Endothelial cell of umbilical vein (primary cell): ENCODE results near the gene COL23A1. TPM values are rescaled to one million over a fixed set of nuclear protein-coding genes. Genes with fewer than 3 reads are reported as not detected.

Experiments used
- BruUV-seq: library from RNA; stranded (reverse); fragments of 400-500 nt; replicated peaks from 2 replicates; lab custom pipeline; 2021; lab: Mats Ljungman, UMichigan
- CTCF ChIA-PET: fragments of 300-600, 350-600 bp; sonication (Branson Sonifier 250); formaldehyde crosslinking; loops from one replicate; lab custom pipeline; 2021; ENCODE audit warnings: antibody characterized with exemption, inconsistent platforms; lab: Charles Lee
- POLR2A ChIA-PET: fragments of 300-600, 350-600 bp; sonication (Branson Sonifier 250); formaldehyde crosslinking; loops from one replicate; lab custom pipeline; 2021; ENCODE audit warnings: antibody characterized with exemption, inconsistent platforms; lab: Charles Lee
- DNase-seq: peaks from one replicate; pipeline ENCODE4 v3.0.0-alpha.2; 2011; ENCODE audit warnings: low read depth, low spot score
- FAIRE-seq: peaks from 2 replicates; lab custom pipeline; 2011; peaks lifted over from hg19 to GRCh38; lab: Jason Lieb, UNC
- H2AFZ ChIP-seq: 2 replicates; pipeline ENCODE4 v1.6.0; 2012; ENCODE audit warnings: low read depth, low read length, control low read depth, inconsistent platforms
- H3K27ac ChIP-seq: 2 replicates; pipeline ENCODE4 v1.5.1; 2011; ENCODE audit warnings: low read depth, mild to moderate bottlenecking, control low read depth, low read length, moderate library complexity; ENCODE audit not compliant: insufficient read depth
- H3K27me3 ChIP-seq, 2 experiments: 2 replicates each; pipeline versions ENCODE4 v1.6.0 to v1.6.1; 2011; ENCODE audit warnings: low read length in 2 of 2, mixed read lengths in 1 of 2; ENCODE audit not compliant: control insufficient read depth in 2 of 2, insufficient read depth in 2 of 2
- H3K36me3 ChIP-seq, 2 experiments: 2 replicates in 1 of 2; 3 replicates in 1 of 2; pipeline ENCODE4 v1.5.1; 2011; ENCODE audit warnings: low read length in 2 of 2, mild to moderate bottlenecking in 1 of 2, moderate library complexity in 1 of 2; ENCODE audit not compliant: control insufficient read depth in 2 of 2, insufficient read depth in 2 of 2; ENCODE audit errors: extremely low read depth in 1 of 2
- H3K4me1 ChIP-seq: 3 replicates; pipeline ENCODE4 v1.5.1; 2011; ENCODE audit warnings: mild to moderate bottlenecking, low read length; ENCODE audit not compliant: control insufficient read depth, insufficient read depth; ENCODE audit errors: extremely low read depth
- H3K4me2 ChIP-seq: 2 replicates; pipeline ENCODE4 v1.6.1; 2011; ENCODE audit warnings: low read length, control low read depth, mixed read lengths; ENCODE audit not compliant: insufficient read depth
- H3K4me3 ChIP-seq, 3 experiments: fragments of 200-600 bp in 1 of 3; sonication (generic), shearing (Covaris generic) in 1 of 3; replicated peaks in 1 of 3; 2 replicates each; pipeline ENCODE4 v1.5.1; 2011 to 2016; ENCODE audit warnings: control low read depth in 3 of 3, low read length in 3 of 3, mild to moderate bottlenecking in 2 of 3, inconsistent platforms in 1 of 3, low read depth in 1 of 3, moderate library complexity in 1 of 3; ENCODE audit not compliant: insufficient read depth in 1 of 3
- H3K79me2 ChIP-seq: 2 replicates; pipeline ENCODE4 v1.6.0; 2012; ENCODE audit warnings: low read length, inconsistent platforms; ENCODE audit not compliant: control insufficient read depth, insufficient read depth
- H3K9ac ChIP-seq: replicated peaks from 2 replicates; pipeline ENCODE3; 2011; ENCODE audit warnings: low read length, control low read depth; ENCODE audit not compliant: insufficient read depth; ENCODE audit errors: extremely low read depth
- H3K9me1 ChIP-seq: replicated peaks from 3 replicates; pipeline ENCODE4 v1.6.0; 2011; ENCODE audit warnings: mild to moderate bottlenecking, low read length; ENCODE audit not compliant: control insufficient read depth, insufficient read depth; ENCODE audit errors: extremely low read depth
- H3K9me3 ChIP-seq: replicated peaks from 2 replicates; pipeline ENCODE4 v1.5.1; 2012; ENCODE audit warnings: low read length, inconsistent platforms; ENCODE audit not compliant: control insufficient read depth, insufficient read depth
- H4K20me1 ChIP-seq: replicated peaks from 2 replicates; pipeline ENCODE3; 2011; ENCODE audit warnings: mild to moderate bottlenecking, low read length; ENCODE audit not compliant: control insufficient read depth, insufficient read depth; ENCODE audit errors: extremely low read depth
- CTCF ChIP-seq, 2 donors: IDR thresholded peaks; 1 replicate in 1 of 2; 2 replicates in 1 of 2; pipeline ENCODE4 v1.5.1; 2011; ENCODE audit warnings: low read length in 2 of 2, mild to moderate bottlenecking in 2 of 2, moderate library complexity in 2 of 2, control low read depth in 1 of 2, inconsistent platforms in 1 of 2, low read depth in 1 of 2; ENCODE audit not compliant: insufficient read depth in 1 of 2; ENCODE audit errors: extremely low read depth in 1 of 2
- EZH2 ChIP-seq: IDR thresholded peaks from 2 replicates; pipeline ENCODE4 v1.6.1; 2012; ENCODE audit warnings: borderline replicate concordance, low read depth, mild to moderate bottlenecking, moderate library complexity, low read length, inconsistent platforms; ENCODE audit not compliant: severe bottlenecking
- FOS ChIP-seq: IDR thresholded peaks from 2 replicates; pipeline ENCODE4 v1.6.1; 2011; ENCODE audit warnings: mild to moderate bottlenecking, low read length, moderate library complexity, borderline replicate concordance; ENCODE audit not compliant: insufficient read depth
- GATA2 ChIP-seq: IDR thresholded peaks from 2 replicates; pipeline ENCODE4 v1.7.0; 2011; ENCODE audit warnings: low read depth, mild to moderate bottlenecking, moderate library complexity, mixed read lengths, low read length; ENCODE audit not compliant: insufficient read length, insufficient read depth
- JUN ChIP-seq: IDR thresholded peaks from 2 replicates; pipeline ENCODE4 v1.6.1; 2011; ENCODE audit warnings: borderline replicate concordance, low read depth; ENCODE audit not compliant: insufficient read length, insufficient read depth
- MAX ChIP-seq: IDR thresholded peaks from 2 replicates; pipeline ENCODE4 v1.6.1; 2011; ENCODE audit not compliant: insufficient read depth, insufficient read length
- POLR2A ChIP-seq: IDR thresholded peaks from 2 replicates; pipeline ENCODE4 v1.6.1; 2012; ENCODE audit warnings: low read depth, mild to moderate bottlenecking, control low read depth, low read length
- POLR2AphosphoS5 ChIP-seq: IDR thresholded peaks from 2 replicates; pipeline ENCODE4 v1.6.1; 2012; ENCODE audit warnings: low read depth, mild to moderate bottlenecking, control low read depth, low read length, moderate library complexity; ENCODE audit not compliant: insufficient read depth
- dilution Hi-C: fragments of 300-500 bp; cut with MboI; formaldehyde crosslinking; loops from one replicate; pipeline ENCODE4 v1.15.0; 2019; ENCODE audit warnings: low sequenced_read_pairs; ENCODE audit not compliant: extremely low pct_ligation_motif_present
- intact Hi-C: fragments of 100-400 bp; cut with micrococcal nuclease; formaldehyde crosslinking; loops from one replicate; pipeline ENCODE4 v1.10.0; 2022
- polyA plus RNA-seq, 4 experiments: library from polyadenylated mRNA; depleted of rRNA in 3 of 4; stranded (reverse) in 3 of 4; unstranded in 1 of 4; fragments of >200 nt; gene quantifications; 2 replicates each; pipeline versions ENCODE4 v1.2.1 to v1.2.3, GENCODE V29; 2011 to 2012; ENCODE audit warnings: missing spikeins in 1 of 4
- total RNA-seq: library from RNA; stranded (reverse); gene quantifications from 2 replicates; pipeline ENCODE4 v1.2.3, GENCODE V29; 2021

COL23A1 gene
- total and polyA plus RNA-seq, 2 donors (not counting 3 experiments of a cell fraction or from before 2014, with no cell fraction given): not detected

- no peaks in the 10 kb centered on the region for H3K9me1 ChIP-seq
- intact Hi-C loops (no loop called here), dilution Hi-C loops (no loop called here)
- H3K4me2 ChIP-seq: no peak overlapping the region
- no peaks in the 10 kb centered on the region for H3K4me1 ChIP-seq
- ChIA-PET POLR2A (no interaction called here), CTCF (no interaction called here)
- DNase-seq (no peak), FAIRE-seq (no peak)
- TF ChIP-seq POLR2A: no peak
- no peak for TF ChIP-seq EZH2
- no peak for TF ChIP-seq GATA2
- no peak for TF ChIP-seq FOS
- TF ChIP-seq POLR2AphosphoS5: no peak
- H3K27ac ChIP-seq: no peak overlapping the region
- H3K9me3 ChIP-seq: no peaks in the 10 kb centered on the region
- no peaks in the 10 kb centered on the region for H3K27me3 ChIP-seq
- no peaks in the 10 kb centered on the region for H4K20me1 ChIP-seq
- no peak overlapping the region for H2AFZ ChIP-seq
- no peak overlapping the region for H3K9ac ChIP-seq
- H3K4me3 ChIP-seq: no peak overlapping the region
- BruUV-seq: no TSS peak
- no peaks in the 10 kb centered on the region for H3K79me2 ChIP-seq
- H3K36me3 ChIP-seq: no peaks in the 10 kb centered on the region
These were observed 238.8 kb downstream of the COL23A1 start for GRCh38 chr5:178351221-178352034.

- Histone ChIP-seq H3K27ac (no peak overlapping the region), H3K36me3 (no peaks in the 10 kb centered on the region), H3K4me2 (no peak overlapping the region), H3K4me3 (no peak overlapping the region), H3K9ac (no peak overlapping the region), H3K9me1 (no peaks in the 10 kb centered on the region), H3K27me3 (no peaks in the 10 kb centered on the region), H3K9me3 (no peaks in the 10 kb centered on the region), H4K20me1 (no peaks in the 10 kb centered on the region), H3K4me1 (no peaks in the 10 kb centered on the region), H2AFZ (no peak overlapping the region), H3K79me2 (no peaks in the 10 kb centered on the region)
- dilution Hi-C loops (no loop called here), intact Hi-C loops (no loop called here)
- no peak for DNase-seq
- no peak for FAIRE-seq
- BruUV-seq: no TSS peak
- CTCF ChIA-PET: no interaction called here
- POLR2A ChIA-PET: no interaction called here
- TF ChIP-seq POLR2AphosphoS5: no peak
- no peak for TF ChIP-seq JUN
- TF ChIP-seq FOS: no peak
- TF ChIP-seq GATA2: no peak
- no peak for TF ChIP-seq MAX
- TF ChIP-seq EZH2: no peak
- no peak for TF ChIP-seq CTCF (IDR thresholded peaks at IDR 0.05; ENCODE audit: extremely low read depth in 1 of 2, insufficient read depth in 1 of 2, low read depth in 1 of 2, low read length in 2 of 2)
These were observed 239.6 kb downstream of the COL23A1 start for GRCh38 chr5:178350361-178351220.
